Thyroid gland (tissue), 4 donors: ENCODE data around the gene ARHGAP8.

Experiments used
- CTCF ChIP-seq, 6 experiments: fragments of 200-600 bp in 3 of 6; fragments of 450-650 bp in 3 of 6; sonication (generic) in 3 of 6; IDR thresholded peaks; one replicate each; pipeline ENCODE4 v1.5.1; 2016 to 2019; ENCODE audit warnings: antibody characterized with exemption in 6 of 6, mild to moderate bottlenecking in 2 of 6, inconsistent platforms in 1 of 6, moderate library complexity in 1 of 6
- POLR2A ChIP-seq, 2 donors: fragments of 450-650 bp; IDR thresholded peaks; one replicate each; pipeline ENCODE4 v1.6.1; 2017; ENCODE audit warnings: antibody characterized with exemption in 2 of 2, mild to moderate bottlenecking in 2 of 2, moderate library complexity in 1 of 2

GRCh38 chr22:44743247-44743646 is 9.1 kb upstream of the ARHGAP8 start:
- TF ChIP-seq CTCF (IDR thresholded peaks at IDR 0.05) = no peak
- TF ChIP-seq POLR2A (IDR thresholded peaks at IDR 0.05) = no peak
